GM06990 (cell line): ENCODE measurements around the gene MPP2.
"Not testable (repeated sequence)": the region's sequence is repeated elsewhere in the genome, so short reads cannot be mapped to it uniquely, and the experiment has no call there.

Experiments used
- DNase-seq: peaks from one replicate; pipeline ENCODE4 v3.0.0-alpha.2; 2011; ENCODE audit not compliant: insufficient read length; ENCODE audit errors: extremely low read depth
- H3K27me3 ChIP-seq: replicated peaks from 2 replicates; pipeline ENCODE4 v1.6.0; 2011; ENCODE audit warnings: low read length; ENCODE audit not compliant: control insufficient read depth, insufficient read depth
- H3K36me3 ChIP-seq: 2 replicates; pipeline ENCODE4 v1.5.1; 2011; ENCODE audit warnings: low read length; ENCODE audit not compliant: control insufficient read depth, insufficient read depth
- H3K4me3 ChIP-seq: replicated peaks from 2 replicates; pipeline ENCODE4 v1.5.1; 2011; ENCODE audit warnings: low read depth, mild to moderate bottlenecking, control low read depth, low read length
- TF ChIP-seq, protein P1 (sequence below): IDR thresholded peaks from 2 replicates; pipeline ENCODE4 v1.5.1; 2011; ENCODE audit warnings: low read length, control low read depth, mild to moderate bottlenecking, inconsistent platforms; ENCODE audit not compliant: insufficient read depth, poor library complexity, severe bottlenecking

Gene MPP2

GRCh38 chr17:43842975-43843325, 64.4 kb downstream of the MPP2 start:
- no peak for DNase-seq
- Histone ChIP-seq H3K4me3 (no peak overlapping the region), H3K27me3 (no peaks in the 10 kb centered on the region), H3K36me3 (no peaks in the 10 kb centered on the region)
- TF ChIP-seq, protein P1, sequence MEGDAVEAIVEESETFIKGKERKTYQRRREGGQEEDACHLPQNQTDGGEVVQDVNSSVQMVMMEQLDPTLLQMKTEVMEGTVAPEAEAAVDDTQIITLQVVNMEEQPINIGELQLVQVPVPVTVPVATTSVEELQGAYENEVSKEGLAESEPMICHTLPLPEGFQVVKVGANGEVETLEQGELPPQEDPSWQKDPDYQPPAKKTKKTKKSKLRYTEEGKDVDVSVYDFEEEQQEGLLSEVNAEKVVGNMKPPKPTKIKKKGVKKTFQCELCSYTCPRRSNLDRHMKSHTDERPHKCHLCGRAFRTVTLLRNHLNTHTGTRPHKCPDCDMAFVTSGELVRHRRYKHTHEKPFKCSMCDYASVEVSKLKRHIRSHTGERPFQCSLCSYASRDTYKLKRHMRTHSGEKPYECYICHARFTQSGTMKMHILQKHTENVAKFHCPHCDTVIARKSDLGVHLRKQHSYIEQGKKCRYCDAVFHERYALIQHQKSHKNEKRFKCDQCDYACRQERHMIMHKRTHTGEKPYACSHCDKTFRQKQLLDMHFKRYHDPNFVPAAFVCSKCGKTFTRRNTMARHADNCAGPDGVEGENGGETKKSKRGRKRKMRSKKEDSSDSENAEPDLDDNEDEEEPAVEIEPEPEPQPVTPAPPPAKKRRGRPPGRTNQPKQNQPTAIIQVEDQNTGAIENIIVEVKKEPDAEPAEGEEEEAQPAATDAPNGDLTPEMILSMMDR, result no peak

DNA sequence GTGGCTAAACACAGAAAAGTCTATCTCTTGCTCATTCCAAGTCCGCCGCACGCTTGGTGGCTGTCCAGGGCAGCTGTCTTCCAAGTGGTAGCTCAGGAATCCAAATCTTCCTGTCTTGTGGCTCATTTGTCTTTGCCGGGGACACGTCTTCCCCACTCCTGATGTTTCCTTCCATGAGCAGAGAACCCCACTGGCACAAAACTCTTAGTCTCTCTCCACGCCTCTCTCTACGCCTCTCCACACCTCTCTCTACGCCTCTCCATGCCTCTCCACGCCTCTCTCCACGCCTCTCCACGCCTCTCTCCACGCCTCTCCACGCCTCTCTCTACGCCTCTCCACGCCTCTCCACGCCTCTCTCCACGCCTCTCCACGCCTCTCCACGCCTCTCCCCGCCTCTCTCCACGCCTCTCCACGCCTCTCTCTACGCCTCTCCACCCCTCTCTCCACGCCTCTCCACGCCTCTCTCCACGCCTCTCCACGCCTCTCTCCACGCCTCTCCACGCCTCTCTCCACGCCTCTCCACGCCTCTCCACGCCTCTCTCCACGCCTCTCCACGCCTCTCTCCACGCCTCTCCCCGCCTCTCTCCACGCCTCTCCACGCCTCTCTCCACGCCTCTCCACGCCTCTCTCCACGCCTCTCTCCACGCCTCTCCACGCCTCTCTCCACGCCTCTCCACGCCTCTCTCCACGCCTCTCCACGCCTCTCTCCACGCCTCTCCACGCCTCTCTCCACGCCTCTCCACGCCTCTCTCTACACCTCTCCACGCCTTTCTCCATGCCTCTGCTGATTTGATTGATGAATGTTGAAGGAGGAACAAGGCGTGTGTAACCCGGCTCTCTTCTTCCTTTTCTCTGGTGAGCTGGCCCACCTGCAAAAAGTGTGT, 65.0 kb downstream of the MPP2 start:
- not testable (repeated sequence) for DNase-seq, H3K27me3 ChIP-seq, H3K36me3 ChIP-seq, H3K4me3 ChIP-seq

DNA sequence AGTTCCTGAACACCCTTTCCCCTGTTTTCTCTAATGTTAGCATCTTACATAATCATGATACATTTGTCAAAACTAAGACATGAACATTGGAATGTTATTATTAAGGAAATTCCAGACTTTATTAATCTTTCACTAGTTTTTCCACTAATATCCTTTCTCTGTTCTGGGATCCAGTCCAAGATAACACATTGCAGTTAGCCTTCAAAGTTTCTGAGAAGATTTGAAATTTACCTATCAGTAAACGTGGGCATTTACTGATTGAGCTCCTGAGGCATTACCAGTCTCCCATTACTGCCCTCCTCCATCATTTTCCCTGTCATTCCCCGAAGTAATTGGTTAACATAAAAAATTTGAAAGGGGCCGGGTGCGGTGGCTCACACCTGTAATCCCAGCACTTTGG, 66.1 kb downstream of the MPP2 start:
- Histone ChIP-seq H3K4me3 (no peak overlapping the region), H3K36me3 (no peaks in the 10 kb centered on the region), H3K27me3 (no peaks in the 10 kb centered on the region)
- TF ChIP-seq, protein P1, result no peak
- no peak for DNase-seq

GRCh38 chr17:43840814-43841213, 66.5 kb downstream of the MPP2 start:
- TF ChIP-seq, protein P1, result no peak
- Histone ChIP-seq H3K4me3 (no peak overlapping the region), H3K36me3 (no peaks in the 10 kb centered on the region), H3K27me3 (no peaks in the 10 kb centered on the region)
- DNase-seq, result no peak

DNA sequence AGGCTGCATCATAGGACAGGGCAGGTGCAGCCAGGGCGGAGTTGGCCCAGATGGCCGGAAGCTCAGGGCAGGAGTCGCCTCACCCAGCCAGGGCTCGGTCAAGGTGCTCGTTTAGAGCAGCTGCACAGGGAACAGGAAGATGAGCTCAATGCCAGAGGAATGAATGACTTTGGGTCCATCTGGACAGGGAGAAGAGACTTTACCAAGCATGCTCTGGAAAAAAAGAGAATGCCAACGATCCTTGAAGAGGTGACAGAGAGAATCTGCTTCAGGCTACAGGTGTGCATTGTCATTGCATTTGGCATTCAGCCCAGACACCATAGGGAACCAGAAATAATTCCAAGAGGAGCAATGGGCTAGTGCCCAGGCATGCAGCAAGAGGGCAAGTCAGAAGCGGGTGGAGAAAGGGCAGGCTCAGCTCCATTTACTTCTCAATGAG, 67.6 kb downstream of the MPP2 start:
- Histone ChIP-seq H3K27me3 (no peaks in the 10 kb centered on the region), H3K36me3 (no peaks in the 10 kb centered on the region), H3K4me3 (no peak overlapping the region)
- TF ChIP-seq, protein P1, result no peak
- no peak for DNase-seq

DNA sequence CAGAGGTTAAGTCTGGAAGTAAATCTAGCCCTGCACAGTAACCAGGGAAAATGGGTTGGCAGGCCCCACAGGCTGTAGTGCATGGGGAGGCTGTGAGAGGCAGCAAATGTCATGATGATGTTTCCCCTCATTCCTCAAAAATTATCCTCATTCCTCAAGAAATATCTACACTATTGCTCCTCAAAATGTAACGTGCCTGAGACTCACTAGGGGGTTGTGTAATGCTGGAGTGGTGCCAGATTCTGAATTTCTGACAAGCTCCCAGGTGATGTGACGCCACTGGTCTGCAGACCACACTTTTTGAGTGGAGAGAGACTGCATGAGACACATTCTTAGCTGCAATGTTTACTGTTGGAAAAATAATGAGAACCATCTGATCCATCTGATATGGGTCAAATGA, 73.2 kb downstream of the MPP2 start:
- Histone ChIP-seq H3K4me3 (no peak overlapping the region), H3K27me3 (peaks cover 7% of the 10 kb centered on the region), H3K36me3 (no peaks in the 10 kb centered on the region)
- TF ChIP-seq, protein P1, result no peak
- no peak for DNase-seq
